Liver (tissue), 9 donors: ENCODE data around the gene ITGBL1. TPM values are rescaled to one million over a fixed set of nuclear protein-coding genes. Genes with fewer than 3 reads are reported as not detected.

Experiments
- DNase-seq: peaks from one replicate; pipeline ENCODE4 v3.0.0-alpha.2; 2017; ENCODE audit warnings: low spot score
- H3K27ac ChIP-seq, 2 donors: one replicate each; pipeline ENCODE4 v1.7.0; 2013; ENCODE audit warnings: inconsistent platforms in 2 of 2, low read length in 2 of 2, control low read depth in 1 of 2, low read depth in 1 of 2, mild to moderate bottlenecking in 1 of 2
- H3K27me3 ChIP-seq, 4 donors: one replicate each; pipeline versions ENCODE4 v1.6.1 to v1.7.0; 2013; ENCODE audit warnings: low read length in 3 of 4, inconsistent platforms in 1 of 4, mild to moderate bottlenecking in 1 of 4, moderate library complexity in 1 of 4; ENCODE audit not compliant: control insufficient read depth in 4 of 4, insufficient read depth in 4 of 4
- H3K36me3 ChIP-seq, 4 donors: one replicate each; pipeline versions ENCODE4 v1.6.1 to v1.7.0; 2013; ENCODE audit warnings: low read length in 3 of 4, mild to moderate bottlenecking in 3 of 4, low read depth in 1 of 4, moderate library complexity in 1 of 4; ENCODE audit not compliant: control insufficient read depth in 4 of 4, insufficient read depth in 3 of 4
- H3K4me1 ChIP-seq, 4 donors: one replicate each; pipeline versions ENCODE4 v1.6.1 to v1.7.0; 2013; ENCODE audit warnings: low read length in 3 of 4, mild to moderate bottlenecking in 3 of 4, moderate library complexity in 1 of 4; ENCODE audit not compliant: control insufficient read depth in 4 of 4, insufficient read depth in 4 of 4
- H3K4me3 ChIP-seq, 3 donors: one replicate each; pipeline versions ENCODE4 v1.6.1 to v1.7.0; 2013; ENCODE audit warnings: low read length in 3 of 3, control low read depth in 1 of 3, low read depth in 1 of 3, mild to moderate bottlenecking in 1 of 3
- H3K9ac ChIP-seq, 2 donors: one replicate each; pipeline ENCODE4 v1.7.0; 2013; ENCODE audit warnings: low read length in 2 of 2, mild to moderate bottlenecking in 2 of 2, moderate library complexity in 2 of 2, control low read depth in 1 of 2, low read depth in 1 of 2
- H3K9me3 ChIP-seq, 4 donors: one replicate each; pipeline versions ENCODE4 v1.6.1 to v1.7.0; 2013; ENCODE audit warnings: low read length in 3 of 4; ENCODE audit not compliant: control insufficient read depth in 4 of 4
- ATF3 ChIP-seq: IDR thresholded peaks from 2 replicates; pipeline ENCODE4 v1.6.1; 2016; ENCODE audit warnings: antibody characterized with exemption
- CTCF ChIP-seq: fragments of 150-350 bp; IDR thresholded peaks from 2 replicates; pipeline ENCODE4 v1.5.1; 2017; ENCODE audit warnings: improper control_type of control experiment, low read depth, low read length; ENCODE audit not compliant: missing input control
- GABPA ChIP-seq, 2 donors: IDR thresholded peaks in 1 of 2; conservative IDR thresholded peaks in 1 of 2; 2 replicates each; pipeline ENCODE4 v1.6.1; 2016; ENCODE audit warnings: antibody characterized with exemption in 2 of 2, mild to moderate bottlenecking in 1 of 2, moderate library complexity in 1 of 2
- HNF4A ChIP-seq, 2 donors: conservative IDR thresholded peaks; 2 replicates each; pipeline ENCODE4 v1.6.1; 2016; ENCODE audit warnings: antibody characterized with exemption in 2 of 2, mild to moderate bottlenecking in 2 of 2
- NR2F2 ChIP-seq: IDR thresholded peaks from 2 replicates; pipeline ENCODE4 v1.6.1; 2016; ENCODE audit warnings: antibody characterized with exemption
- RAD21 ChIP-seq, 2 donors: IDR thresholded peaks; 2 replicates each; pipeline ENCODE4 v1.6.1; 2016; ENCODE audit warnings: antibody characterized with exemption in 2 of 2, mild to moderate bottlenecking in 2 of 2
- RXRA ChIP-seq, 2 donors: IDR thresholded peaks; 2 replicates each; pipeline ENCODE4 v1.6.1; 2017 to 2018; ENCODE audit warnings: antibody characterized with exemption in 2 of 2, mild to moderate bottlenecking in 1 of 2
- WGBS: extraction: QIAGEN DNeasy Blood & Tissue Kit; methylation state at CpG from one replicate; pipeline ENCODE4 v1.1.7; 2013; 5-methylcytosine and 5-hydroxymethylcytosine counted together
- polyA plus RNA-seq, 2 donors: library from polyadenylated mRNA; stranded (reverse) in 1 of 2; unstranded in 1 of 2; fragments of 200-250 nt in 1 of 2; fragments of >200 nt in 1 of 2; fragmentation: Nextera tagmentation in 1 of 2; extraction: Ambion mirVana in 1 of 2; gene quantifications; one replicate each; pipeline versions ENCODE4 v1.2.1 to v1.2.3, GENCODE V29; 2013 to 2015
- total RNA-seq, 2 donors: library from RNA; depleted of rRNA; stranded (reverse); fragments of >200 nt; gene quantifications; one replicate each; pipeline ENCODE4 v1.2.3, GENCODE V29; 2014
- donor health status: healthy.
- donor health status: healthy.
- donor health status: healthy.
- donor health status: healthy.
- donor health status: healthy.

ITGBL1 gene
- total and polyA plus RNA-seq, 4 donors, result 0.28 to 2.2 (median 1.2) TPM

GRCh38 chr13:101763191-101763590, 310.7 kb downstream of the ITGBL1 start:
- Histone ChIP-seq H3K27ac (no peak overlapping the region), H3K27me3 (no peaks in the 10 kb centered on the region), H3K9me3 (no peaks in the 10 kb centered on the region), H3K4me3 (no peak overlapping the region), H3K9ac (no peak overlapping the region), H3K4me1 (no peaks in the 10 kb centered on the region), H3K36me3 (no peaks in the 10 kb centered on the region)
- TF ChIP-seq NR2F2 (no peak), RAD21 (IDR thresholded peaks at IDR 0.05) (no peak), HNF4A (conservative IDR thresholded peaks at IDR 0.05) (no peak), ATF3 (no peak), GABPA (IDR thresholded peaks at IDR 0.05 in 1 of 2, conservative IDR thresholded peaks at IDR 0.05 in 1 of 2) (no peak), CTCF (no peak), RXRA (IDR thresholded peaks at IDR 0.05) (no peak)
- DNase-seq, result no peak
- WGBS, result 64% methylated on average over 1 of the region's 1 CpG

Other genes starting within 250 kb of the ITGBL1 start
- under 1 TPM; 0.09 to 0.92 TPM for gene NALCN, start 36.2 kb upstream of the ITGBL1 start, total RNA-seq
- under 1 TPM; 0.15 to 0.21 TPM for gene NALCN, start 36.2 kb upstream of the ITGBL1 start, polyA plus RNA-seq